ENCODE data around the gene DGKE.

Gene DGKE

DNA sequence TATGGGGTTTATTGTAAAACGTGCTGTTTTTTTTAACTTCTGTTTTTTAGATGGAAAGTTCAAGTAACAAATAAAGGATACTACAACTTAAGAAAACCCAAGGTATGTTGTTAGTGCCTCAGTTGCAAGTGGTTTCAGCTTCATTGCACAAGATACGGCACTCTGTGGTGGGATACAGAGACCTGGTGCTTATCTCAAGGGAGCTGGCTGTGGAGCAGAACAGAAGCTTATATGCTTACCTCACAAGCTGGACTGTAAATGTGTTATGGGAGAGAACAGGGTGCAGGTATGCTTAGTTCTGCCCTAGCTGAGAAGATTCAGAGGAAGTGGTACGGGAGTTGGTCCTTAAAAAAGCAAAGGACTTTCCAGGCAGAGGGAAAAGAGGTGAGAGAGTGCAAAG is 15.2 kb downstream of the DGKE start:
- DNase-seq (ENCODE audit: low spot score): no peak

DNA sequence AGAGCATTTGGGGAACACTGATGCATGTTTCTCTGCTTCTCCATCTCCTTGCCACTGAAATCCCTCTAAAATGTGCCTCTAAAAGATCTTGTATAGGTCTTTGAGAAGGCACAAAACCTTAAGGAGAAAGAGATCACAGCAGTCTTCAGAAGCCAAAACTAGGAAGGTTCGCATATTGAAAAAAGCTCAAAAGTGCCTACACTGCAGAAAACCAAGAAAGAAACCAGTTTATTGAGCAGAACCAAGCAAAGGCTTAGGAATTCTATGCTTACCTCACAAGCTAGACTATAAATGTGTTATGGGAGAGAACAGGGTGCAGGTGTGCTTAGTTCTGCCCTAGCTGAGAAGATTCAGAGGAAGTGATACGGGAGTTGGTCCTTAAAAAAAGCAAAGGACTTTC is 16.6 kb downstream of the DGKE start:
- no peak for DNase-seq (ENCODE audit: low spot score)

DNA sequence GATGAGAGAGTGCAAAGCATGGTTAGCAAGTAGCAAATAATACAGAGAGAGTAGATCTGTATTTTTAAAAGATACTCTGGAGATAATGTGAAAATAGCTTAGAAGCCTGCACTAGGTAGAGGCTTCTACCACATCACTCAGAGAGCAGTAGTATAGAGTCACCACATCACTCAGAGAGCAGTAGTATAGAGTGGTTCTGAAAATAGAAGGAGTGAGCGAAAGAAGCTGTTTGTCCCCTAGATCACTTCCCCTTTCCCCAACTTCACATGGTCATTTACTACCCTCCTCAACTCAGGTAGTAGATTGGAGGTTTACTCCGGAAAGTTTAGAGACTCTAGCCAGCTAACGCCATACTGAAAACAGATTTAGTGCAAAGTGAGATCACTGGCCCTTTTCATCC is 17.1 kb downstream of the DGKE start:
- DNase-seq (ENCODE audit: low spot score): no peak

DNA sequence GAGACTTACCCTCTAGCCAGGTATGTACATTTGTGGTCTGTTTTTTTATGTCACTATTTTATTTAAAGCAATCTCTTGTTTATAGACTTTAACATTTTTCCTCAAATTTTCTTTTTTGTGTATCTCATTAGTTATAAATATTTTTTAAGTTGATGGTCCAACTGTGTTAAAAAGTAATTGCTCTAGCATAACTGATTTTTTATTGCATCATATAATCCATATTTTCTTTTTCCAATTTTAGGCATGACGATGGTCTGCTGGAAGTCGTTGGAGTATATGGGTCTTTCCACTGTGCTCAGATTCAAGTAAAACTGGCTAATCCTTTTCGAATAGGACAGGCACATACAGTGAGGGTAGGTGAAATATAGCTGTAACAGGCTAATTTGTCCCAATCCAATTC is 27.9 kb downstream of the DGKE start:
- no peak for DNase-seq (ENCODE audit: low spot score)

DNA sequence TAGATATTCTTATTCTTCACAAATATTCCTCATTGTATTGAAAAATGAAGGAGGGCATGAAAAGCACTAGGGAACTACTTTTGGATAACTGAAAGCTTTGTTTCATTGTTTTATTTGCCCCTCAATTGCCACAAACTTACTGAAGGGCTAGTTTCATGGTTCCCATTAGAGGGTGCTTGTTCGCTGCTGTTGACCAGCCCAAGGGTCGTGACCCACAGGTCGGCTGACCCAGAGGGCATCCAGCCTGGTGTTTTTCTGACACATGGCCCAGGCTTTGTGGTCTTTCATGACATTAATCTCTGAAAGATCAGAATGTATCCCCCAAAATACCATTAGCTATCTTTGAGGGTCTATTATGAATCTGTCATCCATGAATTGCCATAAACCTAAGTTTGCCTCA is 30.0 kb downstream of the DGKE start:
- DNase-seq (ENCODE audit: low spot score): no peak

DNA sequence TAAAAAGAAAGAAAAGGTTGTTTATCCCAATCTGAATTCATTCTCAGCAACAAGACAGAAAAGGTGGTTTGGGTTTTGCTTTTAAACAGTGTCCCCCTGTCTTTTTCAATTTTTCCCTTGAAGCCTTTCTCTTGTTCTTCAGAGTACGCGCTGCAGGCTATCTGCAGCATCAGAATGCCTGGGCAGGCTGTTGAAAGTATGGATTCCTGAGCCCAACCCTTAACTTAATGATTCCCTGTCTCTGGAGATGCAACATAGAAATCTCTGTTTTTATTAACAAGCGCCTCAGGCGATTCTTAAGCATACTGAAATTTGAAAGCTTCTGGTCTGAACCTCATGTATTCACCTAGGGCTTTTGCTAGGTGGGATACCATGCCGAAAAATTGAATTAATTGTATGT is 32.1 kb downstream of the DGKE start:
- DNase-seq (ENCODE audit: low spot score): no peak

DNA sequence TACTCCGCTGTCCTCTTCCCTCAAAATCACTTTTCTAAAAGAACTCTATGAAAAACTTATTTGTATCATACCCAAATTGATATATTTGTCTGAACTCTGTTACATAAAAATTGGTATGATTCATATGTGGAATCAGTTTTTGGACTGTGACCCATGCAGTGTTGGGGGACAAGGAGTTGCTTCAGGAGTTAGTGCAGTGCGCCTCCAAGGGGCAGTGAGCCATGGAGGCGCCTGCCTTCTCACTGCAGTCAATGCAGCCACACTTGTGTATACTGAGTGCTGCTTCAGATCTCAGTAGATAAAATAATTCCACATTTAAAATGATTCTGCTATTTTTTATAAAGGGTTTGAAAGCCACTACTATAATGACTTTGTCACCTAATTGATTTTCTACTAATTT is 32.5 kb downstream of the DGKE start:
- DNase-seq (ENCODE audit: low spot score): peak; percentile 16

DNA sequence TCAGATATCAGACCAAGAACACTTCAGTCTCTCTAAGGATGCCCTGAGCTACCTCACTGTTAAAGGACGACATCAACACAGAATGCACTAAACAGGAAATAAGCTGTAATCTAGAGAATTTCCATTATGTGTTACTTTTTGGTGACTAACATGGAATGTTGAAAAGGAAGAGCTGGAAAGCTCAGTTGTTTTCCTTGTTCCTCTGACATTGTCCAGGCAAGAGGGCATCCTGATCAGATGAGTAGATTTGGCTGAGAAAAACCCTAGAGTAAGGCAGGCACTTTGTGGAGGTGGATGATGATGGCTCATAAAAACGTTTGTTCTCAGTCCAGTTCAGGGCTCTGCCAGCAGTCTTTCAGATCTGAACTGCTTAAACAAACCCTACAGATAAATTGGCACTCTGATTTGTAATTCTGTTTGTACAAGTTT is 34.0 kb downstream of the DGKE start:
- no peak for DNase-seq (ENCODE audit: low spot score)

DNA sequence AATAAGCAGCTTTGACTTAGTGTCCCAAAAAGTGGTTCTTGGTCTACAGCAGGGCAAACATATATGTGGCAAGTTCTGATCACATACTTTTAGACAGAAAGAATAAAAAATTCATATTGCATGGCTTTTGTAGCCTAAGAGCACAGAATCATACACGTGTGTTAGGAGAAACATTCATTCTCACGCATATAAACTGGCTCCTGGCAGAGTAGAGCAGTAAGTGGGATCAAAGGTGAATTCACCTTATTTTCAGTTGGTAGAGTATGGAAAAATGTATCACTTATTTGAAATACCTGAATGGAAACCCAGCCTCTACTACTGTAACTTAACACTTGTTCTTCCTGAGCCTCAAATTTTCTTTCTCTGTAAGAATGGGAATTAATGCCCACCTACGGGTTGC is 34.8 kb downstream of the DGKE start:
- no peak for DNase-seq (ENCODE audit: low spot score)

DNA sequence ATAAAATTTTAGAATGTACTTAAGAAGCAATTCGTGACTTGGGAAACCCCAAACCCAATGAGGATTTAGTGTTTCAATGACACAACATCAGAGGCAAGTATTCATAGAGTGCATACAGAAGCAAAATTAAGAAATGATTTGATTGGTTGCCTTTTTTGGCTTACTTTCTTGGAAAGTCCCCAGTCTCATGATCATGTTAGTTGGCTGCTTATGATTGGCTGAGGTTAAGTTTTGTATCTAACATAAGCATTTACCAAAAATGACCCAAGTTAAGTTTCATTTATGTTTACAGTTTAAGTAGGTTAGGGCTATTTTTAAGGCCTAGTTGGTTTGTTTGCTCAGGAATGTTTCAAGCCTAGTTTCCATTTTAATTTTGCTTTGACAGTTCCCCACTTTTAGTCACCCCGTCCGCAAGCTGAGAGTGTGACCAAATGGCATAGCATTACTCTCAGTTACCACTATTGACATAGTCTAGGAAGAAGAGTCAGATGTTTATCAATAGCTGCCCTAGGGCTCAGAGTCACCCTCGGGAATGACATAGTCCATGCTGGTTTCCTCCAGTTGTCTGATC is 36.2 kb downstream of the DGKE start:
- DNase-seq (ENCODE audit: low spot score): no peak

DNA sequence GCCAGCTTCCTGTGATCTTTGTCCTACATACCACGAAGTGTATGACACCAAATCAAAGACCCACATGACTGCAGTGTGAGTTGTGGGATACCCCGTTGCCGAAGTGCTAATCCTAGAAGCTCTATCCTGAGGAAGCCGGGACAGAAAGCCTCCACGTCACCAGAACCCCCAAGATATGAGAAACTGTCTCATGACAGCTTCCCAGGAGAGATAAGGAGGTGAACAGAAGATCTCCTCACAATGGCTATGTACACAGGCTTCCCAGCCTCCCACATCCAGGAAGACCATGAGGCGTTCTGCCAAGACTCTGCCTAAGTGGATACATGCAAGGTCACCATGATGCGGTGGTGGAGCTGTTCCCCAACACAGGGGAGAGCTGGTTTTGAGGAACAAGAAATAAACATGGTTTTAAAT is 42.8 kb downstream of the DGKE start:
- no peak for DNase-seq (ENCODE audit: low spot score)

DNA sequence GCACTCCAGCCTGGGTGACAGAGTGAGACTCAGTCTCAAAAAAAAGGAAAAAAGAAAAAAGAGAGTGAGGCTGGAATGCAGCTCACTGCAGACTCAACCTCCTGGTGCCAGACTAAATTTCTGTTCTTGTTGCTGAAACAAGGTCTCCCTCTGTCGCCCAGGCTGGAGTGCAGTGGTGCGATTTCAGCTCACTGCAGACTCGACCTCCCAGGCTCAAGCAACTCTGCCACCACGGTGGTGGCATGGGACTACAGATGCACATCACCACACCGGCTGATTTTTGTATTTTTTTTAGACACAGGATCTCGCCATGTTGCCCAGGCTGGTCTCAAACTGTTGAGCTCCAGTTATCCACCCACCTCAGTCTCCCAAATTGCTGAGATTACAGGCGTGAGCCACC is 45.3 kb downstream of the DGKE start:
- no peak for DNase-seq (ENCODE audit: low spot score)

DNA sequence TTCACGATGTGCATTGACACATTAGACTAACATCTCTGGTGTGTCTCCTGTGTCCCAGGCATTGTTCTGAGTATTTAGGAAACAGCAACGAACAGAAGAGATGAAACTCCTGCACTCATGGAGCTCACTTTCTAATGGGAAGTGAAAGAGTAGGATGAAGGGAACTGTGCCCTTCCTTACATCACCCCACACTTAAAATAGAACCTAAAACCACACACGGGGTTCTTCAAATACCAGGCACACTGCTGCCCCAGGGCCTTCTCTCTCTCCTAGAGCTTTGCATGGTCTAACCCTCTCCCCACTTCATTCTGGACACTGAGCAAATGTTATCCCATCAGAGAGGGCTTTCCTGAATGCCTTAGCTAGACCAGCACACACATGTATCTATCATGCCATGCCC is 46.2 kb downstream of the DGKE start:
- DNase-seq (ENCODE audit: low spot score): no peak

DNA sequence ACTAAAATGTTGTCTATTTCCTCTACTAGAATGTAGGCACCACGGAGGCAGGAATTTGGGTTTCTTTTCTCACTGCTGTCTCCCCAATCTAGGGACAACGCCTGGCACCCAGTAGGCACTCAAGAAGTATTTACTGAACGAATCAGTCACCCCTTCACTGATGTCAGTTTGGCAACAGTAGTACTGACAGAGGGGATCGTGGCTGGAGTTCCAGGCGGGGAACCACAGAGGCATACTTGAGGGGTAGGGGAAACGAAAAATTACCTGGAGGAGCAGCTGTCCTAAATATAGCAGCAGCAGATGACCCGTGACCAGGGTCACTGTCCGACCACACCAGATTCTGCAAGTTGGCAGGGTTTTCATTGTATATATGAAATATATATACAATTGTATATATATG is 46.6 kb downstream of the DGKE start:
- DNase-seq (ENCODE audit: low spot score): no peak

DNA sequence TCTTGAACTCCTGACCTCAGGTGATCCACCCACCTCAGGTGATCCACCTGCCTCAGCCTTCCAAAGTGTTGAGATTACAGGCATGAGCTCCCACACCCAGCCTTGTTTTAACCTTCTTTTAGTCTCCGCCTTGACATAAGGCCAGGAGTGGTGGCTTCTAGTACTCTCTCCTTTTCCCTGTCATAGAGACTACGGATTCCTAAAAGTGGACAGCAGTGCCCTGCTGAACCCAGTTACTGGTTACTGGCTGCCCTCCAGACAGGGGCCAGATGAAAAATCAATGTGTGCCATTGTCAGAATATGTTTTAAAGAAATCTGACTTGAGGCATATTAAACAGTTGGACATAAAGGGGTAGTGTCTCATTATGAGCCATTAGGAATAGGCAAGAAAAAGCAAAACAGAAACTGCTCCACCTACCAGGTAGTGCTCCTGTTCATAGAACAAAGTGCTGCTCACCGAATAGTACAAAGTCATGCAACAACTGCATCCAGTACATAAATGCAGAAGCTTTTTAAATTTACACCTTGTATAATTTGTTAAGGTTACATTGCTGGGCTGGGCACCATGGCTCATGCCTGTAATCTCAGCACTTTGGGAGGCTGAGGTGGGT is 47.8 kb downstream of the DGKE start:
- DNase-seq (ENCODE audit: low spot score): no peak

DNA sequence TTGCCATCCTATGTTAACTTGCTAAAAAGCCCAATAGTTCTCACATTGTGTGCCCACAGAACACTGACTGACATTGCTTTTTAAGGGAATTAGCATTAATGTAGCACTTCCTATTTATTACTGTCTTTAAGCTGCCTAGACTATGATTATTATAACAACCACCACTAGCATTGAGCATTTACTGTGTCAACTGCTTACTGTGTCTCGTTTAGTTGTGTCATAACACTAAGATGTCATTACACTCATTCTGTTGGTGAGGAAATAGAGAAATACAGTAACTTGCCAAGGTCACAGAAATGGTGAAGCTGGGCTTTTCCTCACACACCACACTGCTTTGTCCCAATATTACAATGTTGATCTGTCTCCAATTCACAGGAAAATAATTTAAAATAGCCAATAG is 49.7 kb downstream of the DGKE start:
- no peak for DNase-seq (ENCODE audit: low spot score)

DNA sequence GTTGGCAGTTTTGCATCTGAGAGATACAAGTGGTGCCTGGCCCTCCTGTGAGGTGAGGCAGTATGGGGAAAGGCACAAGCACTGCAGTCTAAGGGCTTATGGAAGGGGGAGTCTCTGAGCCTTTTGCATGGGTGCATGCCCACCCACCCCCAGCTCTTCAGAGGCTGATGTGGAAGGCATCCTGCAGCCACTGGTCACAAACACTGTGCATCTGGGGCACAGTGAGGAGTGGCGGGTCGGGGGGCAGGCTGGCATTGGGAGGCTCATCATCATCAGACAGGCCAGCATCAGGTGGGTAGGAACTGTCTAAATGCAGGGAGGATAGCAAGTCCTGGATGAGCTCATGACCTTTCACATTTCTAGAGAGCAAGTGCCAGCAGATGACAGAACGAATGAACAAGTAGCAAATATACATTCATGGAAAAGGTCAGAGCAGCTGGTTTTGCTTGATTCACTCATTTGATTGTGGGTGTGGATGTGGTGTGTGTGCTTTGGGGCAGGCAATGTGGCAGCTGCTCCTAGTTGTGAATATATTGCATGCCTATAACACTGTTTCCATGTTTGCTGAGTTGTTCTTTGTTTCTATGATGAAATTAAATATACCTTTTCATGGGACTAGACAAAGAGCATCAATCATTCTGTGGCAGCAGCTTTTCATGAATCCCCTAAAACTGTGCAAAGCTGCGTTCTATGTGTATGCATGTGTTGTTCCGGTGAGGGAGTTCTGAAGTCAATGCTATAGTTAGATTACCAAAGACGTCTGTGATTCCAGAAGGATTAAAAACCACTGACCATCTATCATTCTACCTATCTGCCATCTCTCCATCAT is 50.7 kb downstream of the DGKE start:
- DNase-seq (ENCODE audit: low spot score): no peak

DNA sequence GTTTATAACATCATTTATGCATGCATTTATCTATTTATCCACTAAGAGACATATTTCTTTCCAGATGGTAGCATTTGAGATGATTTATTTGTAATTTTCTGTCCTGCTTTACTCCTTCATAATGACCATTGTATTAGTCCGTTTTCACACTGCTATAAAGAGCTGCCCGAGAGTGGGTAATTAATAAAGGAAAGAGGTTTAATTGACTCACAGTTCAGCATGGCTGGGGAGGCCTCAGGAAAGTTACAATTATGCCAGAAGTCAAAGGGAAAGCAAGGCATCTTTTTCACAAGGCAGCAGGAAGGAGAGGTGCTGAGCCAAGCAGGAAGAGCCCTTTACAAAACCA is 51.3 kb downstream of the DGKE start:
- no peak for DNase-seq (ENCODE audit: low spot score)

DNA sequence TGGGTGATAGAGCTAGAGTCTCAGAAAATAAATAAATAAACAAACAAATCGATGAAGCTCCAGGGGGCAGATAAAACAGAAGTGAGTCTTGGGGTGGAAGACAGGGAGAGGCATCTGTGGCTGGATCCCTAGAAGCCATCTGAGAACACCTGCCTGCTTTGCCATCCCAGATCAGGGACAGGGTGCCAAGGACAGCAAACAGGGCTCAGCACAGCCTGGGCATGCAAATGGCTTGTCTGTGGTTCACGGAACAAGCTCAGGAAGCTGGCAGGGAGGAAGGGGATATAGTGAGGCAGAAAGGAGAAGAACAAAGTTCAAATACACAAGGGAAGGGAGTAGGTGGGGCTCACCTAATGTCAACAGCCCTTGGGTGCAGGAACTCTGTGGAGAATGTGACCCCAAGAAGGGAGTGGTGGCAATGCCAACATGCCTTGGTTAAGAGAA is 52.4 kb downstream of the DGKE start:
- no peak for DNase-seq (ENCODE audit: low spot score)

DNA sequence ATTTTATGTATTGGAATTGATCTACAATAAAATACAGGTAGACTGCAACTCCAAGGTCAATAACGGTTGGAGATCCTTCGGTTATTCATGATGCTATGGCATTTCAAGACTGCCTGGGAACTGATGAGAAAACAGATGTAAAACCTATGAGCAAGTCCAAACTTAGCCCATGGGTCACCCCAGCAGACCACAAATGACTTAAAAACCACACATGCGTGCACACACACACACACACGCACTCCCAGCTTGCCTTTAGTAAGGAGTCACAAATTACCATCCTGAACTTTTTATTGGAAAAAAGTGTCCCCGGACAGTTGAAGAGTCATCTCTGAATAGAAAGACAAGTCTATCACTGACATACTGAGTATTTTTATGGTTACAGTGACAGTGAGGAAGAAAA is 53.2 kb downstream of the DGKE start:
- DNase-seq (ENCODE audit: low spot score): no peak

DNA sequence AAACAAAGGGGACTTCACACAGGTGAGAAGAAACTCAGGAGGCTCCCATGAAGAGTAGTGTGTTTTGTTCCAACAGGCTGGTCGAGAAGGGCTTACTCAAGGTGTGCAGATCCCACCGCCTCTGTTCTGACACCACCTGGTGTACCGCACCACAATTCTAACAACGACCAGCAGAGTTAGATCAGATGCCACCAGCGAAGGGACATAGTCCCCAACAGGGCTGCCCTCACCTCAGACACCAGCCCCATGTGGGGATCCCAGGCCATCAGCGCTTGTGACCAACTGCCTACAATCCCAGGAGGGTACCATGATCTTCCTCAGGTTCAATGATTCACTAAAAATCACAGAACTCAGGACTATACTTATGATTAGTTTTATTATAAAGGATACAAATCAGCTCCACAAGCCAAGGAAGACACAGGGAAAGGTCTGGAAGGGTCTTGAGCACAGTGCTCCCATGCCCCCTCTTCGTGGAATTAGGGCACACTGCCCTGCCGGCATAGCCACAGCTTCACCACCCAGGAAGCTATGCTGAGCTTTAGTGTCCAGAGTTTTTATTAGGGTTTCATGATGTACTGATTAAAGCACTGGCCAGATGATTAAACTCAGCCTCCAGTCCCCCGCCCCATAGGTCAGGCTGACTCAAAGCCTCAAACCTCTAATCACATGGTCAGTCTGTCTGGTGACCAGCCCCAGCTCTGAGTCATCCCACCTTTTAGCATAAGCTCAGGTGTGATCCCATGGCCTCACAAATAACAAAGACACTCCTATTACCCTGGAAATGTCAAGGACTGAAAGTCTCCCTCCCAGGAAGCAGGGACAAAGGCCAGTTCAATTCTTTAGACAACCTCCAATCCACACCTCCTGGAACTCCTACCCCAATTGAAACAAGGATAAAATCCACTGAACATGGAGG is 53.9 kb downstream of the DGKE start:
- DNase-seq (ENCODE audit: low spot score): no peak

DNA sequence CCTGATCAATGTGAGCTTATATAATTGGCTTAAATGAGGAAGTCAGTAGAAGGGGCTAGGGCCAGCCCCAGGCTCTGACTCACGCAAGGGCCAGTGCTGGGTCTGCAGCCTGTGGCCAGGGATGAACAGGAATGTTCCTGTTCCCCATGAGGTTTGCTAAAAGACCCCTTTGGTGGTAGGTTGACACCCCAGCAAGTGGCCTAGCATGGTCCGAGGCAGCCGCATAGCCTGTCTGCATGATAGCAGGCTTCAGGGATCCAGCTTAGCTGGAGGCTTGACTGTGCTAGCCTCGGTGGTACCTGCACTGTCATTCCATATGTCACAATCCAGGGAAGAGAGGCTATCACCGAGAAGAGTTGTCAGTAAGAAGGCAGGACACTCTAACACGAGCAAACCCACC is 56.4 kb downstream of the DGKE start:
- no peak for DNase-seq (ENCODE audit: low spot score)
